HG03571 (cell line): ENCODE measurements around the gene ABCC2.
"Not testable (repeated sequence)": the region's sequence is repeated elsewhere in the genome, so short reads cannot be mapped to it uniquely, and the experiment has no call there.

Experiments
- ATAC-seq: cut with Tn5 transposase; IDR thresholded peaks from one replicate; pipeline ENCODE4 v1.9.1; 2021; ENCODE audit not compliant: unreplicated experiment

ABCC2 gene

DNA sequence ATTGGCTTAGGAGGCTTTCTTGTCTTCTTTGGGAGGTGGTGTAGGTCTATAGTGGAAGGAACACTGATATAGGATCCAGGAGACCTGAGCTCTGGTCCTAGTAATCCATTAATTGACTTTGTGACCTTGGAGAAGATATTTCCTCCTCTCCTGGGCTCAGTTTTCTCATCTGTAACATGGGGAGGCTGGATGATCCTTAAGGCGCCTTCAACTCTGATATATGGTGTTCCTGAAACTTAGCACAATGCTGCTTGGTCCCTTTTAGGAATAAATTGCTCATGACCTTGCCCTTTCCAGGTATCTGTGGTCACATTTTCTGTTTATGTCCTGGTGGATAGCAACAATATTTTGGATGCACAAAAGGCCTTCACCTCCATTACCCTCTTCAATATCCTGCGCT lies 25.3 kb downstream of the ABCC2 start:
- no peak for ATAC-seq

GRCh38 chr10:99808270-99808669 lies 25.8 kb downstream of the ABCC2 start:
- ATAC-seq, result no peak

GRCh38 chr10:99809481-99809880 lies 27.0 kb downstream of the ABCC2 start:
- no peak for ATAC-seq

- no peak for ATAC-seq
Observed at GRCh38 chr10:99809931-99810615, 27.6 kb downstream of the ABCC2 start.

GRCh38 chr10:99812177-99812576 lies 29.7 kb downstream of the ABCC2 start:
- ATAC-seq, result no peak

DNA sequence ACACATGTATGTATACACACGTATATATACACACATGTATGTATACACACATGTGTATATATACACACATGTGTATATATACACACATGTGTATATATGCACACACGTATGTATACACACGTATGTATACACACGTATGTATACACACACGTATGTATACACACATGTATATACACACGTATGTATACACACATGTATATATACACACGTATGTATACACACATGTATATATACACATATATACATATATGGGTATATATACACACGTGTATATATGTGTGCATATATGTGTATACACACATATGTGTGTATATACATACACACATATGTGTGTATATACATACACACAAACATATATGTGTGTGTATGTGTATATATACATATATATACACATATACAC lies 31.7 kb downstream of the ABCC2 start:
- no peak for ATAC-seq

- no peak for ATAC-seq
Observed at GRCh38 chr10:99815621-99816020, 33.2 kb downstream of the ABCC2 start.

DNA sequence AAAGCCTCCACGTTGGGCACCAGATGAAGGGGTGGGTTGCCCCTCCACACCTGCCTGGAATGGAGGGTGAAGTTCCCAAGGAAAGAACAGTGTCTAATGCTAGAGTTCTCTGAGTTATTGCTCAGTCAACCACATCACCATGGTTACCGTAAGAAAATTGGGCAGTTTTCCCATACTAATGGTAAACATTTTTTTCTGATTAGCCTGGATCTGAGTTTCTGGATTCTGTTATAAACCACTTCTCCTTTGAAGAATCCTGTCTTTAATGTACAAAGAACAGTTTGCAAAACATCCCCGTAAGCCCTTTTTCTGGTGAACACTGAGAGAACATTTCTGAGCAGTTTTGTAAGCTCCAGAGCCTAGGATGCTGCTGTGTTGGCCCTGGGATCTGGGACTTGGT lies 45.5 kb downstream of the ABCC2 start:
- ATAC-seq, result no peak

- ATAC-seq, result no peak
Observed at GRCh38 chr10:99828464-99828863, 46.0 kb downstream of the ABCC2 start.

DNA sequence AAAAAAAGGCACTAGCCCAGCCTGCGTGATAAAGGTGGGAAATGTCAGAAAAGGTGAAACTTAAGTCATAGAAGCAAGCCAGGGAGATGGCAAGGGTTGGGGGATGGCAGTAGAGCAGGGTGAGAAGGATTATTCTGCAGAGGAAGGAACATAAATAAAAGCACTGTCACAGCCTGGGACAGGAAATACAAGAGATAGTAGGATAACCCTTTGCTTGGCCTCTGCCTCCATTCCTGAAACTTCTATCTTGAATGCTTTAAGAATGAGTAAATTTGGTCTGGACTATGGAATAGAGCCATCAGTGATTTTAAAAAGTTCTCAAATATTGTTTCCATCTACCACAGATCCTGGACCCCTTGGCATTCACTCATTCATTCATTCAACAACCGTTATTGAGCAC lies 50.0 kb downstream of the ABCC2 start:
- no peak for ATAC-seq

DNA sequence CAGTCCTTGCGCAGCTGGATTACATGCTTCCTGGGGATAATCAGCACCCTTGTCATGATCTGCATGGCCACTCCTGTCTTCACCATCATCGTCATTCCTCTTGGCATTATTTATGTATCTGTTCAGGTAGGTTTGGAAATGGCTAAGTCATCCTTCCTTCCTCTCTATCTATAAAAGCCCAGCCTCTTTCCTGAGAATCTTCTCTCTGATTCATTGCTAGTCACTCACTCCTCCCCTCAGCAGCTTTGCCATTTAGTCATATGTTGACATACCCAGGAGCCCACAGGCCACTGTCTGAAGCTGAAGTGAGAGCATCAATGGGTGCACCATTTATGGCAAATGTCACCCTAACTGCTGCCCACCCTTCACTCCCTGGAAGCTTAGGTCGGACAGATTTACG lies 52.0 kb downstream of the ABCC2 start:
- no peak for ATAC-seq

DNA sequence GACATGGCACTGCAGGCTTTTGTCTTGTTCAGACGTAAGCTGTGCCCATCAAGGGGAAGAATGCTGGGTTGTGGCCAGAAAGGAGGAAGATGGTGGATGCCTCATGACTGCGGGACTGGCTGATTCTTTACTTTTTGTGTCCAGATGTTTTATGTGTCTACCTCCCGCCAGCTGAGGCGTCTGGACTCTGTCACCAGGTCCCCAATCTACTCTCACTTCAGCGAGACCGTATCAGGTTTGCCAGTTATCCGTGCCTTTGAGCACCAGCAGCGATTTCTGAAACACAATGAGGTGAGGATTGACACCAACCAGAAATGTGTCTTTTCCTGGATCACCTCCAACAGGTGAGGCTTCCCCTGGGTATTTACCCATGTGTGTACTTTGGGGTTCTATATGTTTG lies 53.5 kb downstream of the ABCC2 start:
- ATAC-seq, result no peak

GRCh38 chr10:99836711-99837110 lies 54.3 kb downstream of the ABCC2 start:
- no peak for ATAC-seq

- not testable (repeated sequence) for ATAC-seq
Observed at GRCh38 chr10:99840859-99841258, 58.4 kb downstream of the ABCC2 start.

- ATAC-seq, result no peak
Observed at GRCh38 chr10:99841746-99842145, 59.3 kb downstream of the ABCC2 start.

DNA sequence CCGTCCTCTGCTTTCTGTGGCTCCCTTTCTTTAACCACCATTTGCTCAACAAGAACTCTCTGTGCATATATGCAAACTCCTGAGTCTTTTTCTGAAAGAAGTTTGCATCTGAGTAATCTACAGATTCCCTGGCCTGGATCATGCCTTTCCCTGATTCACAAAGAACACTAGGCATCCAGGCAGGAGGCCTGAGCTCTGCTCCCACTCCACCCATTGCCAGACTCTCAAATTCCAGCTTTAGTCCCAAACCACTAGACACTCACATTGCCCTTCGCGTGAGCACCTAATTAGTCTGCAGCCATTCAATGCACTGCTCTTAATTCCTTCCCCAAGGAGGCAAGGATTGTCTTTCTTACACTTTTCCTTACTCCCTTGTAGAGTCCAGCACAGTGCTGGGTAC lies 60.9 kb downstream of the ABCC2 start:
- ATAC-seq, result no peak

- ATAC-seq, result no peak
Observed at GRCh38 chr10:99844433-99844955, 62.1 kb downstream of the ABCC2 start.

DNA sequence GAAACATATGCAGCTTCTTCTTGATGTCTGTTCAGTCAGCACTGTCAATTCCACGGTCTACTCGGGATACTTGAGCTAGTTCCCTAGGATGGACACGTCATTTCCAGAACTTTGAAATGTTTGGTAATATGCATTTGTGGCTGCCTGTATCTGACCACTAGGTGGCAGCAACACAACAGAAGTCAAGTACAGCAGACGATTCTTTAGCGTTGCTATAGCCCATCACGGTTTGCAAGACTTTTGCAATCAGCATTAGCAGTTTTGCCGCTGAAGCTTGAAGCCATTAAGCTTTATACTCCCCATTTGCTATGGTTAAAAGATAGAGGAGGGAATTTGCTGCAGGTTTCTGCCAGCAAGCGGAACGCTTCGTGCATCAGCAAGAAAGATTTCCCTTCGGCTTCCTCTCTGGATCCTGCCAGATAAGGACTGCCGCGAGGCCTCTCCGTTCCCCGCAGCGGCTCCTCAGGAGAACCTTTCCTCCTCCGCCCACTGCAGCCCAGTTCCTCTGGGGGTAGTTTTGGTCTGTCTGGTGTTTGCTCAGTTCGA lies 63.5 kb downstream of the ABCC2 start:
- no peak for ATAC-seq

DNA sequence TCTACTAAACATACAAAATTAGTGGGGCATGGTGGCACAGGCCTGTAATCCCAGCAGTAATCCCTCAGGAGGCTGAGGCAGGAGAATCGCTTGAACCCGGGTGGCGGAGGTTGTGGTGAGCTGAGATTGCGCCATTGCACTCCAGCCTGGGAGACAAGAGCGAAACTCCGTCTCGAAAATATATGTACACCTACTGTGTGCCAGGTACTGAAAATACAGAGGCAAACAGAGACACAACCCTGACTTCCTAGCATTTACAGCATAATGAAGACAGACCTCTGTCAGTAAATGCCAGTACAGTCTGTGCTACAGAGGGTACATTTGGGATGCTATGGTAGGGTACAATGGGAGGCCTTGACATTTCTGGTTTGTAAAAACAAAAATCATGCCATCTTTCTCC lies 66.6 kb downstream of the ABCC2 start:
- no peak for ATAC-seq

DNA sequence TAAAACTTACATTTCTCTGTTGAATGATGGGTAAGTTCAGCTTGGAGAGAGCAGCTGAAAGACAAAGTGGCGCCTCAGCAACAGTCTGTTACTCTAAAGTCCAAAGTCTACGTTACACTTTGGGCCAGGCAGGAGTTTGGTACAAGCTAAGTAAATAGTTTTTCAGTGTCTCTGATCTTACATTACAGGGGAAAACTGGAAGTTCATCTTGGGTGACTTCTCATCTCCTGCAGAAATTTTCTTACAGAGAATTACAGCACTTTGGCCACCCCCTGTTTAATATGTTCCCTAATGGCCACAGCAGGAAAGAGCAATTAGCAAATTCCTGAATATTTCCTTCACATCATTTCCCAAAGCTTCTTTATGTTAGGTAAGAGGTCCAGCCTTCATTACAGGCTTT lies 67.1 kb downstream of the ABCC2 start:
- no peak for ATAC-seq

DNA sequence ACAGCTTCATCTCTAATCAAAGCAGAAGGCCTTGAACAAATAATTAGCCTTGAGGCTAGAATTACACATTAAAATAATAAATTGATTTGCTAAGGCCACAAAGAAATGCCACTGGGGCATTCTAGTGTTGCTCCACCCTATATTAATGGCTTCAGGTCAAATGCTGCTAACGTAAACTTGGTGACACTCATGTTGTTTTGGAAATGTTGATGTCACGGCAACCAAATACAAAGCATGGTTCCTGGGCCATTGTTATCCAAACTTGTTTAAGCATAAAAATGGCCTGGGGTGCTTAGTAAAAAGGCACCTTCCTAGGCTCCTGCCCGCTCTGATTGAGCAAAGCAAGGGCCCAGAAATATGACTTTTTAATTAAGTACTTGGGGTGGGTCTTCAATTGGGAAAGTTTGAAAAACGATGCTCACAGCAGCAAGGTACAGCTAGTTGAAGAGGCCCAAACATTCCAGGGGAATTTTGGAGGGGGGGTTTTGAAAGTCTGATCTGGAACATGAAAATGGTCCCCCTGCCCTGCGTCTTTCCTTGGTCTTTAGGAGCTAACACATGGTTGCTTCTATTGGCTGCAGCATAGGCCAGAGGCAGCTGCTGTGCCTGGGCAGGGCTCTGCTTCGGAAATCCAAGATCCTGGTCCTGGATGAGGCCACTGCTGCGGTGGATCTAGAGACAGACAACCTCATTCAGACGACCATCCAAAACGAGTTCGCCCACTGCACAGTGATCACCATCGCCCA lies 67.8 kb downstream of the ABCC2 start:
- no peak for ATAC-seq

DNA sequence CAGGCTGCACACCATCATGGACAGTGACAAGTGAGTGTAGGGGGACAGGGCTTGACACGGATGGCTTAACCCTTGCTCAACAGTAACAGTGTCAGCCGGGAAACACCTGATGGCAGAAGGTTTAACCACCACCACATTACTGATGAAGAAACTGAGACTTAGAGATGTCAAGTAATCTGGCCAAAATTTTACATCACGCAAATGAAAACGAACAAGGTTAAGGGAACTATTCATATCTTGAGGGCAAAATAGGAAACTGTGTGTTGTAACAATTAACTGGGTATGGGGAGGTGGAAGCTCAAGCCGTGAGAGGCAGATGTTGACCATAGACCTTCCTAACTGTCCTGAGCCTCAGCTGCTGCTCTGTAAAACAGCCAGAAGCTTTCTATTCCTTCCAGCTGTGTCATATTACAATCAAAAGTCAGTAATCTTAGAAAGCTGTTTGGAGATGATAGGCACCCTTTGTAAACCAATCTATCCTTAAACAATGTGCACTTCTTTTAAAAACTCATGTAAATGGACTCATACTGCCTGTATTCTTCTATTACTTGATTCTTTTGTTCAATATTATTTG lies 68.4 kb downstream of the ABCC2 start:
- no peak for ATAC-seq
